NCI-H1105 (cell line): ENCODE measurements around the gene TNFAIP8.
A peak's percentile ranks its signal among the peaks of the same experiment; 100 is the strongest.

ENCODE experiments used
- DNase-seq: peaks from one replicate; lab custom pipeline; 2025; lab: John Stamatoyannopoulos, UW

TNFAIP8 gene

DNA sequence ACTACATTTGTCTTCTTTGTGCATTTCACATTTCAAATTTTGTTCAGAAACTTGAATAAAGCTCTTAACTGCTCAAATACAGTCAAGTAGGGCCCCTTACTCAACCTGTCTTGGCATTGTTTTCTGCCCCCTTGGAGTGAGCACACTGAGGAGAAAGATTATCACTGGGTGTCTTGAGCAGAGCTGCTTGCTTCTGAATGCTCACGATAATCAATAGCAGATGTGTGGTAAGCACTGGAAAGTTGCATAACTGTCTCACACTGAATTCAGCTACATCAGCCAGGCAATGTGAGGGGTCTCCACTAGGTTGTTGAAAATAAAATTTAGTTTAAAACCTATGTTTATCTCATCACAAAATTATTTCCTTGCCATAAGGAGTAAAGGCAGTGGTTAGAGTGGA is 7.8 kb upstream of the TNFAIP8 start:
- no peak for DNase-seq

DNA sequence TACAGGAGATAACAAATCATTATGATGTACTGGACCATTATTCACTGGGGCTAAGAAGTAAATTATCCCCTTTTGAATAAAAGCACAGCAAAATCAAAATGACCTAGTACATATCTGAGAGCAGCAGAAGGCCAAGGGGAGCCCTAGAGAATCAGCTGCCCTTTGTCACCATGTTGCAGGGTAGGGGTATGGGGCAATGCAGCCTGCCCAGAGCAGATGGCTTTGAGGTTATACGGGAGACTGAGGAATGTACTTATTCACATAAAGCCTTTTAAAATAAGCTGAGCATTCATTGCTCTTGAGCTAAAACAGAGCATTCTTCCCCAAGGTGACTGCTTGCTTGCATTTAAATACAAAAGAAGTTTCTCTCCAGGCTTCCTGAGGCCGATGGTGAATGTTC is 2.6 kb upstream of the TNFAIP8 start:
- no peak for DNase-seq

DNA sequence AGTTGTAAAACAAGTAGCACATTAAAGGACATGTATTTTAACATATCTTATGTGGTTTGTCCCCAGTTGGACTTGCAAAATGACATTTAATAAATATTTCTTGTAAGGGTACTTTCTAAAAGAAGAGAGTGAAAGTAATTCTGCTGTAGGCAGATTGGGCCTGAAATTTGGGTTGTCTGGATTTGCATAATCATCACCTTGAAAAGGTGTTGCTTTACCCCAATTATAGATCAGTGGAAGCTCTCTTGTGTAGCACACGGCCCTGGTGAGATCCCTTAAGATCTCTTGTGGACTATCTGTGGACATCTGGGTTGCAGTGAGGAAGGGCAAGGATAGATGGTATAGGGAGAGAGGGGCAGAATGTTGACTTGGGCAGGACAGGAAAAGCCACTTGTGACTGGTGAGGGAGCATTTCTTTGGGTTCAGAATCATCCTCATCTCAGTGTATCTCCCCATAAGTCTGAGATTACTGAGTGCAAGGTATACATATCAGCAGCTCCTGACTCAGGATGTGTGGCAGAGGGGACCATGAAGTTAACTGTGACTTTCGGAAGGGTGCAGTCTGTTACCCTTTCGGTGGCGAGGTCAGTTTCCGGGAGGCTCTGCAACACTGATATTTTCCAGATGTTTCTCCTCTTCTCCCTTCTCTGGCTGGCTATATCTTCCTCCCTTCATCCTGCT is 2.0 kb upstream of the TNFAIP8 start:
- no peak for DNase-seq

DNA sequence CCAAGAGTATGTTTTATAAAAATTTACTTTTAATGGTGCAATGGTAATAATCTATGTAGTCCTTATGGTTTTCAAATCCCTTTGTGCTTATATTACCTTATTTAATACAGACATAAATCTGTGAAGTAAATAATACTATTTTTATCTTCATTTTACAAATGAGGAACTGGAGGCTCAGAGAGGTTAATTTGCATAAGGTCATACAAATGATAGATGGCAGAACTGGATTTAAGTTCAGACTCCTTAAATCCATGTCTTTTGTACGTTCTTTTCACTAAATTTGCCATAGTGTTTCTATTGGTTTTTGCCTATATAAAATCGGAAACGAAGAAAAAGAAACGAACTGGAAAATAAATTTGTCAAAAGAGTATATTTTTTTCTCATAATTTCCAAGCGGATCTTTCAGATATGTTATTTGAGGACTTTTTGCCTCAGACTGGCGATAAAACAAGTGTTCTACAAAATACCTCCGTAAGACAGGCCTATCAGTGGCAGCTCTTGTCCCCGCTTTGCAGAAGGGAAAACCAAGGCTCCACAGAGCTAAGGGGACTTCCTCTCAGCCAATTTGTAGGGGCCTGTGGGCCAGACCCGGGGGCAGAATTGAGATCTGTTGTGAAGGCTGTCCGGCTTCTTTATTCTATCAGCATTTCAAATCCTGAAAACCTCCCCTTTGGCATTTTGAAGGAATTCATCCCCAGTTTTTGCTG is 1.1 kb upstream of the TNFAIP8 start:
- no peak for DNase-seq

DNA sequence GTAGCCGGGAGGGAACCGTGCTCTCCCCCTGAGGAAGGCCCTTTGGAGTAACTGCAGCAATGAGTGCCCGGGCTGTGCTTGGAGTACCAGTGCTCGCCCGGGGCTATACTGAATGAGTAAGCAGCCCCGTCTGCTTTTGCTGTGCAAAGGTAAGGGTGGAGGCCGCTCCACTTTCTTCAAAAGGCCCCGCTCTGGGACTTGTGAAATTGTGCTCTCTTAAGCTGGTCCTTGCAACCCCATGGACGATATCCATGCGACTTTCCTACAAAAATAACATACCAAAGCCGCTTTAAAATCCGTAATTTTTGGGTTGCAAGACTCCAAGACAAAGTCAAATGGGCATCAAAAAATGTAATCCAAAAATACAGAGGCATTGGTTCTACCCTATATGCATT is 578 bp upstream of the TNFAIP8 start:
- DNase-seq: no peak

DNA sequence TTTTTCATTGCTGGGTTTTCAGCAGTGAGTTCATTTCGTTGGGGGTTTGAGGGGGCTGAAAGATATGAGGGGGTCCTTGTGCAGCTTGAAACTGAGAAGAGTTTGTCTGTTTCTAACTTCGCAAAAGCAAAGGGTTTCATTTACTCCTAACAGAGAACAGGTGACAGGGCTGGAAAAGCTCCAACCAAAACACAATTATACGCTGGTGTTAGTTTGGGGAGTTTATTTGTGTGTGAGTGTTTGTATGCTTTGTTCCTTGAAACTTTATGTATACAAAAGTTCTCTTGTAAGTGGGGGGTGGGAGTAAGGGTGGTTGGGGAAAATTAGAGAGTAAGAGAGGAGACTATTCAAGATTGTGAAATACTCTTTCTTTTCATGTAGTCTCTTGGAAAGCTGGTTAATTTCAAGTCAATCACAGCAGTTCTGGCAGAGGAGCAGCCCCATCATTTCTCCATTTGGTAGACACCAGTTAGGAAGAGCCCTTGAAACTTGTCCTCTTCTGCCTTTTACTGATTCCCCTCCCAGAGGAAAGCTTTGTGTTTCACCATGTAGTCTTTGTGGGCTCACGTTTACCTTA is 881 bp downstream of the TNFAIP8 start:
- DNase-seq: peak; percentile 9

DNA sequence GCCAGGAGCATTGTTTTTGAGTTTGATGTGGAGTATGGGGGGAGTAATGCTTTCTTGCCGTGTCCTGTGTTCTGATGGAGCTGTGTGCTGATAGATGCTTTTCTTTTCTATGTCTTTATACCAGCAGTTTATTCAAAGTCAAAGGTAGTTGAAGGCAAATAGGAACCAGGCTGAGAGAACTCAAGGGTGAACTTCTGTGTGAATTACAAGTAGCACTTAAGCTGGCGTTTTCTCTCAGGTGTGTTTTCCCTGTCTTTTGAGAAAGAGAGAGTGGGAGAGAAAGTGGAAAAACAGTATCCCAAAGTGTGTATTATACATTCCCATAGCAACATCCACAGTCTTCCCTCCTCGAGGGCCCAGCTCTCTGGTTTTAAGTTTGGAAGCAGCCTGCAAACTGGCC is 1.5 kb downstream of the TNFAIP8 start:
- DNase-seq: no peak

DNA sequence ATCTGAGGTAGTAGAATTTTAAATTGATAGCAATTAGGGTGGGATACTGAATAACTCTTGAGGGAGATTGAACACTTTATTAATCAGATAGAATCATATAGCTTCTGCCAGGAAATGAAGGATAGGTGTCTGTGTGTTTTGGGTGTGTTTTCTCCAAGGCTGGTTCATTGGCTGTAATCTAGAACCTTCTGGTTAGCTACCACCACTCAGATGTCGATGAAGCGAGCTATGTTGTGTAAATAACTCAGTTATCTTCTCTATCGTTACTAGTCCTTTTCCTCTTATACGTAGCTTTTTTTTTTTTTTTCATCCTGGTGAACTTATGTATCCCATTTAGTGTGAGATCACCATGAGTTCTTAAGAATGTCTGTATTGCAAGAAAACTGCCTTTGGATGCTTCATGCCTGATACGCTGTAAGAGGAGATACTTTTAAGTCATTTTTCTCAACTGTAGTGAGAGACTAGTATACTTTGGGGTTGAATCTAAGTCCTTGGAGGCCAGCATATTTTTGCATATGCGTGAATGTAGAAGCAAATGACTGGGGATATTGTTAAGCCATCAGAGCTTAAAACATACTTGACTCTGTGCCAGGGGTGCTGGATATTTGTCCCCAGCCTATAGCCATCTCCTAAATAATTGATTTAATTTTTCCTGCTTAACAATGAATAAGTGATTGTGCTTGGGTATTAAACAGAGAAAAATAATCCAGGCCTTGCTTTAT is 2.1 kb downstream of the TNFAIP8 start:
- no peak for DNase-seq

DNA sequence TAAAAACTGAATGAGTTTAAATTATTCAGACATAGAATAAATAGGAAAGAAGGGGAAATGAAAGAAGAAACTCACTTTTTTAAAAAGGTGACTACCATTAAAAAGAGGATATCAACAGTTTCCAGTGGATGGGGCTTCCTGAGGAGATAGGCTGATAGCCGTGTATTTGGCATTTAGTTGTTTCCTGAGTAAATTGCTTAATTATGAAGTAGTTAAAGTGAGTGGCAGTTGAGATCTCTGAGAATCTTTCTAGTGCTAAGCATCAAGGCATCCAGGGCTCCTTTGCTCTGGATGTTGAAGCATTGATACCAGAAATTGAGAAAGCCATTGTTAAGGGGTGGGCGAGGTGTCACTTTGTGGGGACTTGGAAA is 2.7 kb downstream of the TNFAIP8 start:
- DNase-seq: no peak

DNA sequence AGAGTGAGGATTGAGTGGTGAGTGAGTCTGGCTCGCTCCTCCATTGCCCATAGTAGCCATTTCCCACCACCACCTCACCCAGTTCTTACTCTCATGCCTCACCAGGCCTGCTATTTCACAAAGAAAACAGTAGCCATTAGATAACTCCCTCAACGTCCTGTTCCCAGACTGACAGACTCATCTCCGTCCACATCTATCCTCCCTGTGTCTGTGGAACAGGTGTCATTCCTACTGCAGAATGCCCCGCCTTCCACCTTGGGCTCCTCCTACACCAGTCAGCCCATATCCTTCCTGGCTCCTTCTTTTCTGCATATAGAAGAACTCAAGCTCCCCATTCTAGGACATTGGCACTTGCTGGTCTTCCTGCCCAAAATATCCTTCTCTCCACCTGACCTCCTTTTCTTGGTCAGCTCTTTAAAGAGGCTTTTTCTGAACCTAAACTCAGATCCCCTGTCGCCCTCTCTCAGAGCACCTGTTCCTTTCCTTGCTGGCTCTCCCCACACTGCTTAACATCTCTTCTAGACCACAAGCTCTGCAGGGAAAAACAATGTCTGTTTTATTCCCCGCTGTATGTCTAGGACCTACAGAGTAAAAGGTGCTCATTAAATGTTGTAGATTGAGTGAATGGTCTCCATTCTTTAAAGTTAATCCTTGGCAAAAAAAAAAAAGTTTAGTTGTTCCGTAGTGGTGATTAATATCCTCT is 3.2 kb downstream of the TNFAIP8 start:
- DNase-seq: no peak

DNA sequence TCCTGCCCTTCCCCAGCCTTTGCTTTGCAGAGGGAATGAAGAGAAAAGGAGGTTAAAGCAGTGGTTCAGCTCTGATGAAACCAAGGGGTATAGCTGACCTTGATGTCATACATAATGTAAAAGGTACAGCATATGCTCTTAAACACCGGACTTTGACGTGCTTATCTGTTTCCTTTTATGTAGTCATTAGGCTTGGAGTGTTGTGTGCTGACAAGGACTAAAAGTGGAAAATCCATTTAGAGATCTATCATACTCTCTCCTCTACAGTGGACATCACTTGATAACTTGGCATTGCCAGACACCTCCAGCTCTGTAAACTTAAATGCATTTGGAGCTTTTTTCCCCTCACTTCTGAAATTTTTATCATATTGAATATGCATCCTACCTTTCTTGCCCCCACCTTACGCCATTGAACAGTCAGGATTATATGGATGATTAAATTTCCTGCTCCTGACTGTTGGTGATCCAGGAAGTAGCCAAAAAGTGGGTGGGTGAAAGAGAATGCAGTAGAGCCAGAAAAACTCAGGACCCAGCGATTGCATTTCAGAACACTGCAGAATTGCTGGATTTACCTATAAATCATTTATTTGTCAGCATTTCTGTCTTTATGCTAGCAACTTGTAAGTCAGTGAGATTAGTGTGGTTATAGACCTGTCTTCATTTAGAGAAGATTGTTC is 4.1 kb downstream of the TNFAIP8 start:
- DNase-seq: no peak

DNA sequence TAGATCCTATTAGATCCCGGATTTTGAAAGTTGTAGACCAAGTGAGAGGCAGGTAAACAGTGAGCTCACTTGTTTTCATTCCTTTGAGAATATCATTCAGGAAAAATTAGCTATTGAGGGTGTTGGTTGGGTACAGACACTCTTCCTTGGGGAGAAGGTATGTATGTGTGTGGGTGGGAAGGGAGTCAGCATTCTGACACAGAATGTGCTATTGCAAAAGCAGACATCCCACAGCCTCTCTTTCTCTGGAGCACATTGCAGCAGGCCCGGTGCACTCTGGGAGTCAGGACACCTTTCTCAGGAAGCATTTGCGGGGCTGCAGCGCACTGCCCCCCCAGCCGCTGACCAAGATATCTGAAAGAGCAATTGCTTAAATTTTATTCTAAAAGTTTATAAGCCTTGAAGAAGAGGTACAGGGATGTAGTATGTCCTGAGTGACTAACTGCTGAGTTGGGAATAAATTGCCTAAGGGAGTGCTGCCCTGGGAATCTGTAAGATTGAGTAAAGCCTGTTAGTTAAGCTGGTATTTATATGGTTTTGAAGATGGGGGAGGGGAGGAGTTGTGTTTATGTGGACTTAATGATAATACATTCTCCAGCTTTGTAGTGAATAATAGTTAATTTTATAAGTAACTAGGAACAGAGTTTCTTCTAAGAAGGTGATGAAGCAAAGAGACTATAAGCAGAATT is 5.2 kb downstream of the TNFAIP8 start:
- DNase-seq: no peak

DNA sequence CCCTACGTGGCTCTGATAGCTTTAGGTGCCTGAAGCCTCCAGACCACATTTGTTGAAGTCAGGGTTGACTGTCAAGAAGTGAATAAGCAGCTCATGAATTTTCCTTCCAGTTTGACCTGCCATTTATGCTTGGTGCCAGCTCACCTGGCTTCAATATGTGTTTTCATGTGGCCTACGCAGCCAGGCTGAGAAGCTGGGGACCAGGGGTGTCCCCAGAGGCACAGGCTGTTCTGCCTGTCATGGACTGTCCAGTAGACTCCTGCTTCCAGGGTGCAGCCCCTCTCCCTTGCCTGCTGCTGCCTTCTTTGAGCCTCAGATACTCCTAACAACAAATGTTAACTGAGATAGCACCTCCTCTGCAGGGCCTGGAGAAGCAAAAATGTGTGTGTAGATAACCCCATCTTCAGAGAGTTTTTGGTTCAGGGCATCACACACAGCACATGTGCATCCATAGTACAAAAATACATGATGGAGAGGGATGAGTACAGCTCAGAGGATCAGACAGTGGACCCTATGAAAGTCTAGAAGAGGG is 5.8 kb downstream of the TNFAIP8 start:
- DNase-seq: no peak

DNA sequence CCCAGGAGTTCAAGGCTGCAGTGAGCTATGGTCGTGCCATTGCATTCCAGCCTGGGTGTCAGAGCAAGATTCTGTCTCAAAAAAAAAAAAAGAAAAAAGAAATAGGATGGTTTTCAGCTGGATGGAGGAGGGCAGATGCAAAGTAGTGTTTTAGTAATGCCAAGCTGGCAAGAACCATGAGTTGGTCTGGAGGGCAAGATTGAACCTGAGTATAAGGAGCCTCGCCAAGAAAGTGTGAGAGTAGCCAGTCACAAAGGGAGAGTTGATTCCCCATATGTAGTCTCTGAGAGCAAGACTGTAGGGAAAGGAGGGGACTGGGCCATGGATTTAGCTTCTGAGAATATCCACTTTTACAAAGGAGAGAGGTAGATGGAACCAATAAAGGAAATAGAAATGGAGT is 6.9 kb downstream of the TNFAIP8 start:
- no peak for DNase-seq

DNA sequence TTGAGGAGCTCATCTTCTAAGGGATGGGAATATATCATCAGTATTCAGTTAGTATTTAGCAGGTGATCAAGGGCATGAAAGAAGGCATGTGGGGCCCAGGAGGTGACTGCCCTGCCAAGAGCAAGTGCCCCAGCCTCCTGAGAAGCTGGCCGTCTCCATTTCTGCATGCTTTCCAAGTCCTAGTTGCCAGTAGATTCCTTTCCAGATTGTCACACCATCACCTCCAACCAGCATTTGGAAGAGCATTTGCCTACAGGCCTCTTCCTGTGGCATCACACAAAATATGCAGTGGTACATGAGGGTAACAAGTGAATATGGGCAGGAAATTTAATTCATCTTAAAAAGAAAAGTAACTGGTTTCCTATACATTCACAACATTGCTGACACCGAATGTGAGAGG is 7.5 kb downstream of the TNFAIP8 start:
- DNase-seq: no peak

DNA sequence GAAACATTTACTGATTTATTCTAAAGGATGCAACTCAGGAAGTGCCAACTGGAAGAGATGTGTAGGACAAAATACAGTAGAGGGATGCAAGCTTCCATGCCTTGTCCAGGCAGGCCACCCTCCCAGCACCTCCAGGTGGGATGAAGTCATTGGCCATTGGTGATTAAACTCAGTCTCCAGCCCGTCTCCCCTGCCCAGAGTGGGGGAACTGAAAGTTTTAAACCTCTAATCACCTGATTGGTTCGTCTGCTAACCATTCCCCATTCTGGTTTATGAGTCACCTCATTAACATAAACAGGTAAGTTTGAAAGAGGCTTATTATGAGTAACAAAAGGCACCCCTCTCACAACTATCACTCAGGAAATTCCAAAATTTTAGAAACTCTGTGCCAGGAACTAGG is 8.1 kb downstream of the TNFAIP8 start:
- no peak for DNase-seq

DNA sequence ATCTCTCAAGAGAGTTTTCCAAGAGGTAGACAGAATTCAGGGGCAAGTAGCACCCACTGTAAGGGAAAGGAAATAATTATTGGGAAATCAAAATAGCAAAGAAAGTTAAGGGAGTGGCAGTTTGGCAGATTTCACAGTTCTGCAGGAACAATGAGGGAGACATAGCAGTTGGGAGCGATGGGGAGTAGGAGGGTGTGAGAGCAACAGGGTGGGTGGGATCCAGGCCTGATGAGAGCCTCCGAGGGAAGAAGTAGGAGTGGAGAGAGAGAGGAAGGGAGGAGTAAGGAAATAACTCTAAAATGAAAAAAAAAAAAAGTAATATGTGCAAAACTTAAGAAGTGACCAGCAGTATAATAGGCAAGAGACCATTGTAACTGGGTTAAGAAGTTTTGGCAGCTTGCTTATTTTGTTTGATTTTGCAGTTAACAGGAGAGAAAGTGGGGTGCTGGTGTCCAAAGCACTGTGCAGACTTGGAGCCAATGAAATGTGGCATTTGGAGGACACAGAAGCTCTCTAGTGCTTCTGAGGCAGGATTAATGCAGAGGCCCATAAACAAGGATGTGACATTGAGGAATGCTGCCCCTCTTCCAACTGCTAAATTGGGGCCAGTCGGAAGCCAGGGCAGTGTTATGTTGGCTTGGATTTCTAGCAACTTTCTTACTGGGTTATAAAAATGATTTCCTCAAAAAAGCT is 10.2 kb downstream of the TNFAIP8 start:
- DNase-seq: no peak

DNA sequence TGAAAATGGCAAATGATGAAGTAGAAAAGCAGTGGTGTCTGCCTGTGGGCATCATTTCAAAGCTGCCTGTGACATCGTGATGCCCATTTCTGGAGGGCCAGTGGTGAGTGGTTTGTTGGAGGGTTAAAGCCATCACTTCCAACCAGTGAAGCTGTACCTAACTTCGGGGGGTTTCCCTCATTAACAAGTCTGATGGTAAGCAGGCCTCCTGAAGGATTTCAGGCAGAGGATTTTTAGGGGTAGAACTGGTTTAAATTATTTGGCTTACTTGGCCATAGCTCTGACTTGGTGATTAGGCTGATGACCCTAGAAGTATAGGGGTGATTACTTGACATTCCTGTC is 10.7 kb downstream of the TNFAIP8 start:
- DNase-seq: no peak

DNA sequence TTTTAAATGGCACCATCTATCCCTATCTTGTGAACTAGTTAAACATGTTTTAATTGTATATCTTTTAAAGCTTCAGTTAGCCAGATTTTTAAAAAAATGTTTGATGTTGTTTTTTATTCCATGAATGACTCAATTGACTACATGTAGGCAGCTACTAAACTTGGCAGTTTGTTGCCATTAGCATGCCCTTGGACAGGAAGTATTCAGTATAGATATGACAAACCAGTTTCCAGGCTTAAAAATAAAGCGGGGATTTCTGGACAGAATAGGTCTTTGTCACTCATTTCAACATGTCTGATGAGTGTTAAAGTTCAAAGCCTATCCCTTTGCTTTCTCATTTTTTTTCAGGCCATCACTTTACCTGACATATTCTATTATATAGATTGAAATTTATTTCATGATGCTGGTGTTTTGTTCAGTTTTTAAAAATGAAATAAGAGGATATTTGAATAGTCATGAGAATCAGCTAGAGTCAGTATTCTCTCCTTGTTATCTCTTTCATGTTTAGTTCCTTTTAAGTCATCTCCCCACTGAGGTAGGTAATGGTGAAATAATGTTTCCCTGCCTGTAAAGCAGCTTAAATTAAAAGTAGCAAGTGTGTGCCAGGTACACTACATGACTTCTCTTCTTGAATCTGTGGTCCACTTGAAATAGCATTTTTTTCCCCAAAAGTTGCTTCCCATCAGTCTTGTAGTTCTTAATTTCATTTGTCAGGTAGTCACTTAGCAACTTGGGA is 11.9 kb downstream of the TNFAIP8 start:
- DNase-seq: no peak

DNA sequence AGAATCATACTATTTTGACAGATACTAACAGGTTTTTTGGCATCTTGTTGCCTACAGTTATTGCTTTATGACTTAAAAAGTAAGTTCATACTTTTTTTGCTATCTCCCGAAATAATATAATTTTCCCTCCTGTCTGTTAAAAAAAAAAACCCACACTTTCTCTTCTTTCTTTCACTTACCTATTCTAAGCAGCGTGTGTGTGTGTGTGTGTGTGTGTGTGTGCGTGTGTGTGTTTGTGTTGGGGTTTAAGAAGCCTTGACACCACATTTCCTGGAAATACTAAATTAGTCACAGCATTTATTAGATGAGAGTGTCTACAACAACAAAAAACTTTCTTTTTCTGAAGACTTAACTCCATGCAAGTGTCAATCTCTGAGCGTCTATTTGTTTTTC is 12.4 kb downstream of the TNFAIP8 start:
- DNase-seq: no peak
